HK-2 (cell line): ENCODE measurements around the gene TRIM54.
"Not testable (repeated sequence)": the region's sequence is repeated elsewhere in the genome, so short reads cannot be mapped to it uniquely, and the experiment has no call there.

Experiments used
- DNase-seq: peaks from one replicate; pipeline ENCODE4 v3.0.0-alpha.2; 2018; ENCODE audit not compliant: unreplicated experiment

Gene TRIM54

DNA sequence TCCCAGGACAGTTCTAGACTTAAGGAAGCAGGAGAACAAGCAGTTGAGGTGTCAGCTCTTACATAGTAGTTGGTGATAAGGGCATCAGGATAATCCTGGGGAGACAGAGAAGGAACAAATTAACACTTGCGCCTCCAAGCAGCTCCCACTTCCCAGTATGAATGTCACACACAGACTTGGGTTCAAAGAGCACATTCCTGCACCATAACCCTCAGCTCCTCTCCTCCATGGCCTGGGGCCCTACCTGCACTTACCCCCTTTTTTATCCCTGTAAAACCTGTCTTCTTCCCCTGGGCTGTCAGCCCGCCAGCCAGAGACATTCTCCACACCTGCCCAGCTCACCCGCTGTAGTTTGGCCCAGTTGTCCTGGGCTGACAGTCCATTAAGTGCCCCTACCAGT lies 29.9 kb downstream of the TRIM54 start:
- no peak for DNase-seq

DNA sequence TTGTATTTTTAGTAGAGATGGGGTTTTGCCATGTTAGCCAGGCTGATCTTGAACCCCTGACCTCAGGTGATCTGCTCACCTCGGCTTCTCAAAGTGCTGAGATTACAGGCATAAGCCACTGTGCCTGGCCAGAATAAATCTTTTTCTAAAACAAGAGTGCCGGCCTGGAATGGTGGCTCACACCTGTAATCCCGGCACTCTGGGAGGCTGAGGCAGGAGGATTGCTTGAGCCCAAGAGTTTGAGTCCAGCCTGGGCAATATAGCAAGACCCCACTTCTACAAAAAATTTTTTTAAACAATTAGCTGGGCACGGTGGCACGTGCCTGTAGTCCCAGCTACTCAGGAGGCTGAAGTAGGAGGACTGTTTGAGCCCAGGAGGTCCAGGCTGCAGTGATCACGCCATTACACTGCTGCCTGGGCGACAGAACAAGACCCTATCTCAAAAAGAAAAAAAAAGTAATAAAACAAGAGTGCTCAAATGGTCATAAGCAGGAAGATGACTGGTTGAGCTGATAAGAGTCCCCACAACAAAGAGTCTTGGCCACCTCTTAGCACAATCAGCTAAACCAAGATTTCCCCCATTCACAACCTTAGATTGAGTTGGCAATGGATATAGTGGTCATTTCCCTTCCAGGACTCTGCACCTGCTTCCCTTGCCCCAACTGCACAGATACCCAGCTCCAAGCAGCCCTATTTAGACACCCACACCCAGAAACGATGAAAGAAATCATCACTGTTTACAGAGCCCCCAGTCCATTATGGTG lies 31.8 kb downstream of the TRIM54 start:
- no peak for DNase-seq

DNA sequence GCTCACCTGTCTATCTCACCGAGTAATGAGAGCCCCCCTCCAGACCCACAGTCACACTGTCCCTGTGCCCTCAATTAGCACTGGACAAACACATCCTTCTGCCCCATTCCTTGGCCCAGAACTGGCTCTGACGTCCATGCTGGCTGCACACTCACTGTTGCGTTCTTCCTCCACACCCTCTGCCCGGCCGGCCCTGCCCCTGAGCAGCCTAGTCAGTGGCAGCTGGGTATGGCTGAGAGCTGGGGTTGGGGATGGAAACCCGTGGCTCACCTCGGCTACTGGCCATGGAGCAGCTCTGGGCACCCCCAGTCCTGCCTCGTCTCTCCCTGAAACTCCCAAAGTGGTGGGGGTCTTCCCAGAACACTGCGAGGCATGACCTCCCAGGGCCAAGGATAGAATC lies 32.5 kb downstream of the TRIM54 start:
- no peak for DNase-seq

DNA sequence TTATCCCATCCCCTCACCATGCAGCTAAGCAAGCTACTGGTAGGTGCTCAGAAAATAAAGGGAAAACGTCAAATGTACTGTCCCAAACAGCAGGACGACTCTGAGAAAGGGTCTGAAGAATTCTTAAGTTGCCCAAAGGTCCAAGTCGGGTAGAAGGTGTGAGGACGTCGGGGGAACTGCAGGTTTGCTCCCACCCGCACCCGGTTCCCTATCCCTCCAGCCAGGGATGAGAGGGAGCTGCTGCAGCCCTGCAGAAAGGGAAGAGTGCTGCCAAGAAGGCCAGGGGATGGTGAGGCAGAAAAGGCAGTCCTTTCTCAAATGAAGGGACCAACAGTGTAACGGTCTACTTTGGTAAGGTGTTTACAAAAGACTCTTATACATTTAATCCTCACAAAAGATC lies 32.9 kb downstream of the TRIM54 start:
- no peak for DNase-seq

DNA sequence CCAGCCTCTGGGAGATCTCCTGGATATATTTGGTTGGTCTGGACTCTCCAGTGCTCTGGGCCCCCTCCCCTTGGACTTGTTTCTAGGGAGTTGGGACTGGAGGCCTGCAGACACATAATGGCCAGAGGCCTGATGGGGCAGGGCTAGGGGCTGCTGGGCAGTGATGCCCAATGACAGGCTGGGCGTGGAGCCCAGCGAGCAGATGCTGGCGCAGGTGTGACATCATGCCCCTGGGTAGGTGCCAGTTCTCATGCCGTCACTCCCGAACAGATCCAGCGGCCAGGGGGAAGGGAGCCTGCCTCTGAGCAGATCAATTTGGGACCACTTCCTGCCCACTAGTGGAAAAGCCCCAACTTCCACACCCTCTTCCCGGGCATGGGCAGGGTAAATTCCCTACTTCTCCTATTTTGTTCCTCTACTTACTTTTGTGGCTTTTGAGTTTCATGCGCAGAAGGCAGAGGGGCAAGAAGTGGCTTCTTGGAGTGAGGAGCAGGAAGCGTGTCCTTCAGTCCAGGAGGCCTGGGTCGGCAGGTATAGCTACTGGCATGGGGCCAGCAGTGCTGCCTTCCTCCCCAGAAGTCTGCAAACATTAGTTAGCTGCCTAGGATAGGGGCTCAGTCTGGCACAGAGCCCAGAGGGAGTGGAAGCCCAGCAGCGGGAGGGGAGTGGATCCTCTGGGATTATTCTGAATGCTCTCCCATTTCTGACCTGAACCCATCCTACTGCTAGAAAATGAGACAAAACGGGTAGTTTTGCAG lies 34.6 kb downstream of the TRIM54 start:
- DNase-seq = no peak

DNA sequence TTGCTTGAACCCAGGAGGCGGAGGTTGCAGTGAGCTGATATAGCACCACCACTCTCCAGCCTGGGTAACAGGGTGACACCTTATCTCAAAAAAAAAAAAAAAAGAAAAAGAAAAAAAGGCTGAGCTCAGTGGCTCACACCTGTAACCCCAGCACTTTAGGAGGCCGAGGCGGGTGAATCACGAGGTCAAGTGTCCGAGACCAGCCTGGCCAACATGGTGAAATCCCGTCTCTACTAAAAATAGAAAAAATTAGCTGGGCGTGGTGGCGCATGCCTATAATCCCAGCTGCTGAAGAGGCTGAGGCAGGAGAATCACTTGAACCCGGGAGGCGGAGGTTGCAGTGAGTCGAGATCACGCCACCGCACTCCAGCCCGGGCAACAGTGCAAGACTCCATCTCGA lies 37.6 kb downstream of the TRIM54 start:
- not testable (repeated sequence) for DNase-seq

DNA sequence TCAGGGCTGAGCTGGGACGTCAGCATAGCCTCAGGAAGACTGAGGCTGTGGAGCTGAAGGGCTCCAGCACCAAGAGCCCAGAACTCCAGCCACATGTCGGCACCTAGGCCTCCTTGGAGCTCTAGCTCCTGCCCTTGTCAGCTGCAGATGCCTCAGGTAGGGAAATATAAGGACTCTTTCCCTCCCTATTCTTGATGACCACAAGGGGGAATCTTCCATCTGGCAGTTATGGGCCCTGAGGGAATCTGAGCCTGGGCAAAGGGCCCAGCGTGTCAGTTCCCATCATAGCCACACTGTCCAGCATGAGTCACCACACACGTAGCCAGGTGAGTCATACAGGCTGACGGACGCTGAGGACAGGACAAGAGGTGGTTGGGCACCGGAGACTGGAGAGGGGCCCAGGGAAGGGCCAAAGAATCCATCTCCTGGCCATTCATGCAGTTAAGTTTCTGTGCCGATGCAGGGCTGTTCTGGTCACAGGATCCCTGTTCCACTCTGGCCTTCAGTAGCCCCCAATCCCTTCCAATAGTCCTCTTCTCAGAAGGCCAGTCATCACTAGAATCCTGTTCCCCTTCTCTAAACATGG lies 38.8 kb downstream of the TRIM54 start:
- DNase-seq = peak; percentile 94

DNA sequence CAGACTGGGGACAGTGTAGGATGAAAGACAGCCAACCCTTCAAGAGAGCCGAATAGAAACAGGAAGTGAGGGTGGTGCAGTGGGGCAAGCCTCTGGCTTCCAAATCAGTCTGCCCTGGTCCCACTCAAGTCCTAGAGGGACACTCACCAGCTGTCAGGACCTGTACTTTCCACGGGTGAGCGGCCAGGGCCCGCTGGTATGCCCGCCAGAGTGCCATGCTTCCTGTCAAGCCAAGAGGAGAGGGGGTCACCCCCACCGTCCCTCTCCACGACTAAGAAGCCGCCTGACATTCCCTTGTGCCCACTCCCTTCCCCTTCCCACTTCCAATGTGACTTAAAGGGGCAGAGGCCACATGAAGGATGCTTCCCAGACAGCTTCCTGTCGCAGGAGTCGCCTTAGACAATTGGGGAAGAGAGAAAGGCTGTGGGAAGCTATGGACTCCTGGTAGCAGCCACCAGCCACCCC lies 40.1 kb downstream of the TRIM54 start:
- DNase-seq = peak; percentile 55

DNA sequence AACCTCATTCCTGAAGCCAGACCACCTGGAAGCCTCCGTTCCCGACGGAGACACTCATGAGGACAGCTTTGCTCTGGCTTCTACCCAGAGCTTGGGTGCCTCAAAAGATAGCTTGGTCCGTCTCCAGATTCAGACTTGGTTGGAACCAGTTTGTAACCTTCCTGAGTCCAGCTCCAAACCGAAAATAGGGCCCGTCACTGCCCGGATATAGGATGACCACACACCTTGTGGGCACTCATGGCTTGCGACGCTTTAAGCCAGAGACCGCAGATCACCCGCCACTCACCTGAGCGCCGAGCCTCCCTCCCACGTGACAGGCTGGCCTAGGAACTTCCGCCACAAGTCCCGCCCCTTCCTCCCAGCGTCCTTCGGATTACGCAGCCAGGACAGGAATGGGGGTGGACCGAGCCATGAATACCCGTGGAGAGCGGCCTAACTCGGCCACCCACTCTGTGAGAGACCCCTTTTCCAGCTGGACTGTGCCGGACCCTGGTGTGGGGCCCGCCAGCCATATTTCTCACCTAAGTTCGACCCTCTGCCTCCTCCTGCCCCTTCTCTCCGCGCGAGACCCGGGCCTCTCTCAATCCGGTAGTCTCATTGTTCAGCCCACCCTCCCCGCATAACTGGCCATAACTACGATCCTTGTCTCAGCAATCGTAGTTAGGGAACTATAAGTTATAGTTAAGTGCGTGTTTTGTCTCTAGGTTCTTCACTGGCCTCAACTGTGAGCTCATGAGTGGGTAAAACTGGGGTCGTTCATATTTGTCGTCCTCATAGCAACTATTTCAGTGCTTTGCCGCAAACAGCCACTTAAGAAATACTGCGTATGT lies 40.8 kb downstream of the TRIM54 start, which contains the start of gene MPV17:
TSS of gene MPV17 (minus strand) at position 332 of the 830 bp plus-strand sequence. CDS start 580 bp downstream, outside the sequence.
- peak; percentile 93 for DNase-seq

DNA sequence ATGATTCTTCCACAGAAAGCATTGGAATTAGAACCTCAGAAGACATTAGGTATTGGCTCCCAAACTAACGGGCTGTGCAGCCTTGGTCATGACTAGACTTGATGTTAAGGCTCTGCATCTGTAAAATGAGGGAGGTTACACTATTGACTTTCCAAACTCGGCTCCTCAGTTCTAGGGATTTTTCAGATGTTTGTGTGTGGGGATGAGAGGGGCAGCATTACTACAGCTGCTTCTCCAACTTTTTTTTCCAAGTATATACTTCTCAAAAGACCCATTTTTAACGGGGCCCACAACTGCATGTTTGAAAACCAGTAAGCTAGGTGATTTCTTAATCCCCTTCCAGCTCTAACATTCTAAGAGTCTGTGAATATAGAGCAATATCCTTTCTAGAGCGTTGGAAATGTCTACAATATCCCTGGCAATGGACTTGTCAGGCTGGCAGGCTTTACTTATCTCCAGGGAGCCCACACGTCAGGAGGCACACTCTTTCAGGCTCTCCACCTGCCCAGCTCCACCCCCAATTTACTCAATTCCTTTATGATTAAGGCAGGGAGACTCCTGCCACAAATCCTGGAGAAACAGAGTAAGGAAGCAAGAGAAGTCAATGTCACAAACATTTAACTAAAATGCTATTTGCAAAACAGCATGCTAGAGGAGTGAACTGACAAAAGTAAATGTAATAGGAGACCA lies 41.5 kb downstream of the TRIM54 start:
- DNase-seq = no peak

DNA sequence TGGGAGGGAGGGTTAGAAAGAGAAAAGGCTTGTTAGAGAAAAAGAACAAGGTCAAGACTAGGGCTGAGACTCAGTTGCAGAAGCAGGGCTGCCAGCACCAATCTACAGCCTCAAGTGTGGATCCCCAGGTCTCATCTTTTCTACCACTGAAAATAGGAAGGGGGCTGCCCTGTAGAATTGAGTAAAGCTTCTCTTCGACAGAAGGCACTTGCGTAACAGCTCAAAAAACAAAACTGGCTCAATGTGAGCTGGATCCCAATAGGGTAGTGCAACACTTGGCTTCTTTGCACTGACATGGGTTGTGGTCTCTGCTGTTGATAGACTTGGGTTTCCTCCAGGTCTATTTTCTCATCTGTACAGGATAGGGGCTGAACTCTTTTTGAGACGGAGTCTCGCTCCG lies 42.5 kb downstream of the TRIM54 start:
- DNase-seq = no peak

DNA sequence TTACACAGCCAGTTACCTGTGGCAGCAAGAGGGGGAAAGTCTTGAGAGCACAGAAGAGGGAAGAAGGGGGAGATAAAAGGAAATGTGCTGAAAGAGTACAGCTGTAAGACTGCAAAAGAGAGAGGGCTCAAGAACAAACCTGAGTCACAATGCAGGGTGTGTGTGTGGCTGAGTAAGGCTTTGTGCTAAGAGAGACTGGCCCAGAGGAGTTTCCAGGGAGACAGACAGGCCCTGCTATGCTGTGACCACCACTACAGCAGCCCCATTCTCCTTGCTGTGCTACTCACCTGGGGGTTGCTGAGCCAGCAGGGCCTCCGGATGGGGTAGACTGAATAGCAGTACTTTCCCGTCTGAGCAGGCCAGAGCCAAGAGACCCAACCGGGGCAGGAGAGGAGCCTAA lies 53.1 kb downstream of the TRIM54 start:
- no peak for DNase-seq

DNA sequence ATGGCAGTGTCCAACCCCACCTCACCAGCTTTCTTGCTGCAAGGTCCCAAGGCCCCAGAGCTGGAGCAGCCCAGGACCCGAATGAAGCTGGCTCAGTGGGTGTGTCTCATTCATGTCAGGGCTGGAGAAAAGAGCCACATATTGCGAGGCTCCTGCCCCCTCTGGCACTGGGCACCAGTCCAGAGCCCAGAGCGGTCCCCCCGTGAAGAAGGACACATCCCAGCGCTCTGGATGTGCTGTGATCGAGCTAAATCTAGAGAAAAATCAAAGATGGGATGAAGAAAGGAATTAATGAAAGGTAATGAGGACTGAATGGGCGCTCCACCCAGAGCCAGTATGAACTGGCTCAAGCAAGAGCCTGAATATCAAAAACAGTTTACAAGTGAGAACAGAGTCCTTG lies 53.9 kb downstream of the TRIM54 start:
- no peak for DNase-seq

DNA sequence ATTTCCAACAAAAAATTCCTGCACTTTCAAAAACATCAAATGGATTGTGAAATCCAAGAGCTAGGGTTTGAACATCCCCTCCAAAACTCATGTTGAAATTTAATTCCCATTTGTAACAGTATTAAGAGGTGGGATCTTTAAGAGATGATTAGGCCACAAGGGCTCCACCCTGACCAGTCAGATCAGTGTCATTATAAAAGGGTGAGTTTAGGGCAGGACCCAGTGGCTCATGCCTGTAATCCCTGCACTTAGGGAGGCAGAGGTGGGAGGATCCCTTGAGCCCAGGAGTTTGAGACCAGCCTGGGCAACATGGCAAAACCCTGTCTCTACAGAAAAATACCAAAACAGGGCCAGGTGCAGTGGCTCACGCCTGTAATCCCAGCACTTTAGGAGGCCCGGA lies 65.4 kb downstream of the TRIM54 start:
- no peak for DNase-seq

DNA sequence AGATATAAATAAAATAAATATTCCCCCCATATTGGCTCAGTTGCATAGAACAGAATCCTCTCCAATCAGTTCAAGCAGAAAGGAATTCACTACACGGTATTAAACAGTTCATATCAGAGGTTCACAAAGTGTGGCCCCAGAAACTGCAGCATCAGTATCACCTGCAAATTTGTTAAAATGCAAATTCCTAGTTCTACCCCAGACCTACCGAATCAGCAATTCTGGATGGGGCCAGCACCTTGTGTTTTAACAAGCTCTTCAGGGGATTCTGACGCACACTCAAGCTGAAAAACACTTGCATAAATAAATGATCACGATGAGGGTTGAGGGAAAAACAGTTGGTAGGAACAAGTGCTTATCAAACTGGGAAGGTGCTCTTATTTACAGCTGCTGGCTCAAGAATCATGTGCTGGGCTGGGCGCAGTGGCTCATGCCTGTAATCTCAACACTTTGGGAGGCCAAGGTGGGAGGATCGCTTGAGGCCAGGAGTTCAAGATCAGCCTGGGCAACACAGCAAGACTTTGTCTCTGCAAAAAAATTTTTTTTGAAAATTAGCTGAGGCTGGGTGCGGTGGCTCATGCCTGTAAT lies 68.0 kb downstream of the TRIM54 start:
- DNase-seq = no peak

DNA sequence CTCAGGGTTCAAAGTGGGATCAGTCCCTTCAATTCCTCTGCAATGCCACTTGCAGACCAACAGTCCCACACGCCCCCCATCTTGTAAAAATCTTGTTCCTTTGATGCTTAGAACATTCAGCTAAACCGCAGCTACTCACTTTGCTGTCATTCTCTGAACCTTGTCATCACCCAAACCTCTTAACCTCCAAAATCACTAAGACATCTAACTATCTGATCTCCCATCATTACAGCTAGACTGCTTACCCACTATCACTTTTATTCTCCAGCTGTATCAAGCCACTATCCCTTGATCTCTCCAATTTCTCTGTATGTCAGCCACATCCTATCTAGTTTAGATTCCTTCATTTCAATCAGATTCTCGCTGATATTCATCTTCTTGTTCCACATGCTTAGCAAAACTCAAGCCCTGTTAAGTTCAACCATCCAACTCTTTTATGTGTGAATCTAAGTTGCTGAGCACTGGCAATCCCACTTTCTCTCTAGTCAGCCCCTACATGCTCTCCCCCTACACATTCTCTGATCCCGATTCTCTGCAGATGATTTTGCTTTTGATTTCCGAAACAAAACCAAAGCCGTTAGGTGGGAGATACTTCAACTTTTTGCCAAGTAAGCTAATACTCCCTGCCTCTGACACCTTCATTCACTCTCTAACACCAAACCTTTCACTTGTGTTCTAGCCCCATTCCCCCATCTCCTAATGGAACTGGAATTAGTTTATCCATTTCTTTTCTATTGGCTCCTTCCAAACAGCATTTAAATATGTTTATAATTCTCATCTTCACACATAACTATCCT lies 69.8 kb downstream of the TRIM54 start:
- no peak for DNase-seq

DNA sequence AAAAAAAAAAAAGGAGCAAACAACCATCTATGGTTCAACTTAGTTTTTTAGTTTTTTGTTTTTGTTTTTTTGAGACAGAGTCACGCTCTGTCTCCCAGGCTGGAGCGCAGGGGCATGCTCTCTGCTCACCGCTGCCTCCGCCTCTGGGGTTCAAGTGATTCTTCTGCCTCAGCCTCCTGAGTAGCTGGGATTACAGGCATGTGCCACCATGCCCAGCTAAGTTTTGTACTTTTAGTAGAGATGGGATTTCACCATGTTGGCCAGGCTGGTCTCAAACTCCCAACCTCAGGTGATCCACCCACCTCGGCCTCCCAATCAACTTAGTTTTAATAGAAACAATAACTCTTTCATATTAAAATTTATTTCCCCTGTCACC lies 71.1 kb downstream of the TRIM54 start:
- DNase-seq = not testable (repeated sequence)

DNA sequence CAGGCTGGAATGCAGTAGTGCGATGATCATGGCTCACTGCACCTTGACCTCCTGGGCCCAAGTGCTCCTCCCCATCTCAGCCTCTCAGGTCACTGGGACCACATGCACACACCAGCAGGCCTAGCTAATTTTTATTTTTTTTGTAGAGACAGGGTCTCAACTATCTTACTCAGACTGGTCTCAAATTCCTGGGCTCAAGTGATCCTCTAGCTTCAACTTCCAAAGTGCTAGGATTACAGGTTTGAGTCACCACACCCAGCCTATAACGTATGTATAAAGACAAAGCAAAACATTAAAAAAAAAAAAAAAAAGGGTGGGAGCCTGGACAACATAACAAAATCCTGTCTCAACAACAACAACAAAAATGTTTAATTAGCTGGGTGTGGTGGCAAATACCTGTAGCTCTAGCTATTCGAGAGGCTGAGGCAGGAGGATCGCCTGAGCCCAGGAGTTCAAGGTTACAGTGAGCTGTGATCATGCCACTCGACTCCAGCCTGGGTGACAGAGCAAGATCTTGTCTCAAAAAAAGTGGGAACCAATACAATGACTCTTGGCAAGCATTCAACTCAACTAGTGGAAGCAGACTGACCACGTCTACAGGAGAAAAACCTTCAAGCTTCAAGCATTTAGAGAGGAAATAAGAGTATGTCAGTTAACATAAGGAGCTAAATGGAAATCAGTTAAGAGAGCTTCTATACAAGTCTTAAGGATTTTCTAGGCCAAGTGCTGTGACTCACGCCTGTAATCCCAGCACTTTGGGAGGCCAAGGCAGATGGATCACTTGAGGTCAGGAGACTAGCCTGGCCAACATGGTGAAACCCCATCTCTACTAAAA lies 71.8 kb downstream of the TRIM54 start:
- no peak for DNase-seq

DNA sequence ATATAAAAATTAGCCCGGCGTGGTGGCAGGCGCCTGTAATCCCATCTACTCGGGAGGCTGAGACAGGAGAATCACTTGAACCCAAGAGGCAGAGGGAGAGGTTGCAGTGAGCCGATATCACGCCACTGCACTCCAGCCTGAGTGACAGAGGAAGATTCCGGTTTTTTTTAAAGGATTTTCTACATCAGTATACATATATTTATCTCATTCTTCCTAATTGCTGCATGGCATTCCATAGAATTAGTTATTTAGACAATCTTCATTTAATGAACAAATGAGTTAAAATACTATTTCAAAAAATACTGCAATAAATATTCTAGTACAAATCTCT lies 72.3 kb downstream of the TRIM54 start:
- DNase-seq = no peak
